ENCODE measurements around the gene SLCO1B1.
"Not testable (repeated sequence)": the region's sequence is repeated elsewhere in the genome, so short reads cannot be mapped to it uniquely, and the experiment has no call there.

Gene SLCO1B1, protein sequence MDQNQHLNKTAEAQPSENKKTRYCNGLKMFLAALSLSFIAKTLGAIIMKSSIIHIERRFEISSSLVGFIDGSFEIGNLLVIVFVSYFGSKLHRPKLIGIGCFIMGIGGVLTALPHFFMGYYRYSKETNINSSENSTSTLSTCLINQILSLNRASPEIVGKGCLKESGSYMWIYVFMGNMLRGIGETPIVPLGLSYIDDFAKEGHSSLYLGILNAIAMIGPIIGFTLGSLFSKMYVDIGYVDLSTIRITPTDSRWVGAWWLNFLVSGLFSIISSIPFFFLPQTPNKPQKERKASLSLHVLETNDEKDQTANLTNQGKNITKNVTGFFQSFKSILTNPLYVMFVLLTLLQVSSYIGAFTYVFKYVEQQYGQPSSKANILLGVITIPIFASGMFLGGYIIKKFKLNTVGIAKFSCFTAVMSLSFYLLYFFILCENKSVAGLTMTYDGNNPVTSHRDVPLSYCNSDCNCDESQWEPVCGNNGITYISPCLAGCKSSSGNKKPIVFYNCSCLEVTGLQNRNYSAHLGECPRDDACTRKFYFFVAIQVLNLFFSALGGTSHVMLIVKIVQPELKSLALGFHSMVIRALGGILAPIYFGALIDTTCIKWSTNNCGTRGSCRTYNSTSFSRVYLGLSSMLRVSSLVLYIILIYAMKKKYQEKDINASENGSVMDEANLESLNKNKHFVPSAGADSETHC

GRCh38 chr12:21130998-21131397 lies at the start of gene SLCO1B1:
Gene SLCO1B1, plus strand, starts transcription at chr12:21131194. Its CDS starts 10,381 bp downstream, at chr12:21141575.
- DNase-seq = no peak

DNA sequence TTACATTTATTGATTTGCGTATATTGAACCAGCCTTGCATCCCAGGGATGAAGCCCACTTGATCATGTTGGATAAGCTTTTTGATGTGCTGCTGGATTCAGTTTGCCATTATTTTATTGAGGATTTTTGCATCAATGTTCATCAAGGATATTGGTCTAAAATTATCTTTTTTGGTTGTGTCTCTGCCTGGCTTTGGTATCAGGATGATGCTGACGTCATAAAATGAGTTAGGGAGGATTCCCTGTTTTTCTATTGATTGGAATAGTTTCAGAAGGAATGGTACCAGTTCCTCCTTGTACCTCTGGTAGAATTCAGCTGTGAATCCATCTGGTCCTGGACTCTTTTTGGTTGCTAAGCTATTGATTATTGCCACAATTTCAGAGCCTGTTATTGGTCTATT lies 46.2 kb upstream of the SLCO1B1 start:
- not testable (repeated sequence) for DNase-seq

- no peak for DNase-seq
These were observed 19.3 kb upstream of the SLCO1B1 start for GRCh38 chr12:21111732-21112131.

DNA sequence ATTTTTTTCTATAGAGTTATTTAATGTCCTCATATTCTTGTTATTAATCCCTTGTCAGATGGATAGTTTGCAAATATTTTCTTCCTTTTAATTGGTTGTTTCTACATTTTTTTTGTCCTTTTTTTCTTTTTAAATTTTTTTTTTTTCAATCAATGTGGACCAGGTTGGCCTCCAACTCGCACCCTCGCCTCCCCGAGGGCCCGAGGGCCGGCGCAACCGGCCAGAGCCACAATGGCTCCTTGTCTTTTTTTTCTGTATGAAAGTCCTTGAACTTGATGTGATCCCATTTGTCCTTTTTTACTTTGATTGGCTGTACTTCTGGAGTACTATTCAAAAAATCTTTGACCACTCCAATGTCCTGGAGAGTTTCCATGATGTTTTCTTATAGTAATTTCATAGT lies 17.7 kb upstream of the SLCO1B1 start:
- no peak for DNase-seq

DNA sequence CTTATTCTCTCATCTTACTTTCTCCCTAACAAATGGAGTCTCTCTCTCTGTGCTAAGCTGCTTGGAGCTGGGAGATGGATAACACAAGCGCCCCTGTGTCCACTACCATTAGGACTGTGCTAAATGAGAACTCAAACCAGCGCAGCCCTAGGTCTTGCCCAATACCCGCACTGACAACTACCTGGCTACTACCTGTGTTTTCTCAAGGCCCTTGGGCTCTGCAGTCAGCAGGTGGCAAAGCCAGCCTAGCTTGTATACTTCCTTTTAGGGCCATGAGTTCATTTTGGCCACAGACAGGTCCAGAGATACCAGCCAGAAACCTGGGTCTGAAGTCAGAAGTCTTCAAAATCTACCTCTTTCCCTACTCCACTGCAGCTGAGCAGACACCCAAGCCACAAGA lies 13.0 kb upstream of the SLCO1B1 start:
- no peak for DNase-seq

GRCh38 chr12:21118760-21119159 lies 12.2 kb upstream of the SLCO1B1 start:
- DNase-seq = no peak

- no peak for DNase-seq
These were observed 1.6 kb upstream of the SLCO1B1 start for GRCh38 chr12:21129351-21129750.

DNA sequence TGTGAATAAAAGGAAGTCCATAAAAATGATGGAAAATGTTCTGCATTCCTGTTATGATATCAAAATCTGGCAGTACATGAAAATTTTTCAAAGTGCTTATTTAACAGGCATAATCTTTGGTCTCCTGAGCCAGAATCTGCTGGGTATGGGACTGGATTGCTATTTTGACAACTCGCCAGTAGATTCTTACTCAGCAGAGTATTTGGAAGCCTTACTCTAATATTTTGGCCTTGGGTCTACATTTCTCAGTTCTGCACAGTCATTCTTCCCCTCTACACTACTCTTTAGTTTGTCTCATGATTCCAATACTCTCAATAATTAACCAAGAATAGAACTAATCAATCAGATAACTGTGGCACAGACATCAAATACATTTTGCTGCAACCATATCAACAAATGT lies 1.1 kb upstream of the SLCO1B1 start:
- no peak for DNase-seq

DNA sequence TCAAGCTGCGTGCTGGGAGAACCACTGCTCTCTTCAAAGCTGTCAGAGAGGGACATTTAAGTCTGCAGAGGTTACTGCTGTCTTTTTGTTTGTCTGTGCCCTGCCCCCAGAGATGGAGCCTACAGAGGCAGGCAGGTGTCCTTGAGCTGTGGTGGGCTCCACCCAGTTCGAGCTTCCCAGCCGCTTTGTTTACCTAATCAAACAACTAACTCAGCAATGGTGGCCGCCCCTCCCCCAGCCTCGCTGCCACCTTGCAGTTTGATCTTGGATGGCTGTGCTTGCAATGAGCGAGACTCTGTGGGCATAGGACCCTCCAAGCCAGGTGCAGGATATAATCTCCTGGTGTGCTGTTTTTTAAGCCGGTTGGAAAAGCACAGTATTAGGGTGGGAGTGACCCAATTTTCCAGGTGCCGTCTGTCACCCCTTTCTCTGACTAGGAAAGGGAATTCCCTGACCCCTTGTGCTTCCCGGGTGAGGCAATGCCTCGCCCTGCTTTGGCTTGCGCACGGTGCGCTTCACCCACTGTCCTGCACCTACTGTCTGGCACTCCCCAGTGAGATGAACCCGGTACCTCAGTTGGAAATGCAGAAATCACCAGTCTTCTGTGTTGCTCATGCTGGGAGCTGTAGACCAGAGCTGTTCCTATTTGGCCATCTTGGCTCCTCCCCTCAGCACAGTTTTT lies 6.5 kb downstream of the SLCO1B1 start:
- DNase-seq = not testable (repeated sequence)

DNA sequence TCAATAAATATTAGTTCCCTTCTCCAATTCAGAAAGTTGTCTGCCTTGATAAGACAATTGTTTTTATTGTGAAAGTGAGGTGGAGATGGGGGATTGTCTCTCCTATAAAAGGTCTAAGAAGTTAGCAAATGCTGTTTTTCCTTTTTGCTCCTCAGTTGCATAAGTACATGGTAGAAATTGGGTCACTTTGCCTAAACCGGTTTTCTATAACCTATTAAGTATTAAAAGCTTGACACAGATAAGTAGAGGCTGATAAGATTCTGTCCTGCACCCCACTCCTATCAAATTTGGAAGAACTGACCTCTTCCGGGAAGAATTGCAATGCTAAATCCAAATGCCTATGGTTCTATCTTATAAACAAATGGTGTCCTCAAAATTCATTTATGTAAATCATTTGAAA lies 7.0 kb downstream of the SLCO1B1 start:
- DNase-seq = no peak

DNA sequence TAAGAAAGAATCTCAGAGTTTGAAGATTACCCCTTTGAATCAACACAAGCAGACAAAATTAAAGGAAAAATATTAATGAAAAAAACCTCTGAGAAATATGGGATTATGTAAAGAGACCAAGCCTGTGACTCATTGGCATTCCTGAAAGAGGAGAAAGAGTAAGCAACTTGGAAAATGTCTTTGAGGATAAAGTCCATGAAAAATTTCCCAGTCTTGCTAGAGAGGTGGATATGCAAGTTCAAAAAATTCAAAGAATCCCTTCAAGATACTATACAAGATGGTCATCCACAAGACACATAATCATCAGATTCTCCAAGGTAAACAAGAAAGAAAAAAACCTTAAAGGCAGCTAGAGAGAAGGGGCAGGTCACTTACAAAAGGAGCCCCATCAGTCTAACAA lies 13.3 kb downstream of the SLCO1B1 start:
- no peak for DNase-seq

- DNase-seq = not testable (repeated sequence)
These were observed 18.9 kb downstream of the SLCO1B1 start for GRCh38 chr12:21149861-21150260.

DNA sequence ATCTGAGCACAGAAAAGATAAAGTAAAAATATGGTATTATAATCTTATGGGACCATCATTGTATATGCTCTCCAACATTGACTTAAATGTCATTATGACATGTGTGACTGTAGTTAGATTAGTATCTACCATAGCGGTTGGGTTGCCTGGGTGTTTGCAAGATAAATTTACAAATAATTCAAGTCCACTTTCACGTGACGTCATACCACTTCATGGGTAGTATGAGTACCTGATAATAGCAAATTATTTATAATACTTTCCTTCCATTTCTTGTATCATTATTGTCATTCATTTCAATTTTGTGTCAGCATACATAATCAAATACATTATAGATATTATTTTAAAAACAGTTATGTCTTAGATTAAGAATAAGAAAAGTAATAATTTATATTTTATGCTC lies 20.2 kb downstream of the SLCO1B1 start:
- DNase-seq = no peak

- DNase-seq = no peak
These were observed 24.7 kb downstream of the SLCO1B1 start for GRCh38 chr12:21155522-21156351.

GRCh38 chr12:21165048-21165447 lies 34.1 kb downstream of the SLCO1B1 start:
- DNase-seq = no peak

GRCh38 chr12:21169878-21170472 lies 39.0 kb downstream of the SLCO1B1 start:
- no peak for DNase-seq

- DNase-seq = no peak
These were observed 41.1 kb downstream of the SLCO1B1 start for GRCh38 chr12:21172079-21172478.

DNA sequence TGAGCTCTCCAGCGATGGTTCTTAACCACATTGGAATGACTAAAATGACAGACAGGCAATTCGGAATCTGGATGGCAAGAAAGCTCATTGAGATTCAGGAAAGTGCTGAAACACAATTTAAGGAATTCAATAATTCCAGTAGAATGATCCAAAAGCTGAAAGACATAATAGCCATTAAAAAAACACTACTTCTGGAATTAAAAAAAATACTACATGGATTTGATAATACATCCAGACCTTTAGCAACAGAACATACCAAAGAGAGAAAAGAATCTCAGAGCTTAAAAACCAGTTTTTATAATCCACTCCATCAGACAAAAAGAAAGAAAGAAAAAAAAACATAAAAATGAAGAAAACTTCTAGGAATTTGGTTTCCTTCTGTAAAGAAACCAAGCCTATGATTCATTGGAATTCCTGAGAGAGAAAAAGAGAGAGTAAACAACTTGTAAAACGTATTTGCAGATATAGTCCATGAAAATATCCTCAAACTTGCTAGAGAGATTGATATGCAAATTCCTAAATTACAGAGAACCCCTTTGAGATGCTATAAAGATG lies 52.8 kb downstream of the SLCO1B1 start:
- DNase-seq = no peak

GRCh38 chr12:21190016-21190415 lies 59.0 kb downstream of the SLCO1B1 start:
- no peak for DNase-seq

DNA sequence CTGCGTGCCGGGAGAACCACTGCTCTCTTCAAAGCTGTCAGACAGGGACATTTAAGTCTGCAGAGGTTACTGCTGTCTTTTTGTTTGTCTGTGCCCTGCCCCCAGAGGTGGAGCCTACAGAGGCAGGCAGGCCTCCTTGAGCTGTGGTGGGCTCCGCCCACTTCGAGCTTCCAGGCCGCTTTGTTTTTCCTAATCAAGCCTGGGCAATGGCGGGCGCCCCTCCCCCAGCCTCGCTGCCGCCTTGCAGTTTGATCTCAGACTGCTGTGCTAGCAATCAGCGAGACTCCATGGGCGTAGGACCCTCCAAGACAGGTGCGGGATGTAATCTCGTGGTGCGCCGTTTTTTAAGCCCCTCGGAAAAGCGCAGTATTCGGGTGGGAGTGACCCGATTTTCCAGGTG lies 83.4 kb downstream of the SLCO1B1 start:
- not testable (repeated sequence) for DNase-seq

- no peak for DNase-seq
These were observed 88.2 kb downstream of the SLCO1B1 start for GRCh38 chr12:21219206-21219605.

DNA sequence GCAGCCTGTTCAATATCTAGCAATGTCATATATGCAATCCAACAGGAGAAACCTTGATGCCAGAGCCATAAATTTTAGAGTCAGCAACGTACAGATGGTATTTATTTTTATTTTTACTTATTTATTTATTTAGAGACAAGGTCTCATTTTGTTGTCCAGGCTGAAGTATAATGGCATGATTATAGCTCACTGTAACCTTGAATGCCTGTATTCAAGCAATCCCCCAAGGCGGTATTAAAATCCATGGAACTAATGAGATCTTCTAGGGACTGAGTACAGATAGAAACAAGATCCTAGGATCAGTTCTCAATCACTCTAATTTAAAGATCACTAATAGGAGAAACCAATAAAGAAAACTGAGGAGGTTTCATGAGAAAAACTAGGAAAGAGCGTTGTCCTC lies 89.3 kb downstream of the SLCO1B1 start:
- no peak for DNase-seq
